ENCODE measurements around the gene RNU7-1. TPM values are rescaled to one million over a fixed set of nuclear protein-coding genes. Genes with fewer than 3 reads are reported as not detected.

The RNU7-1 gene
- total RNA-seq, 1 donor from 2014 or later, result not detected

DNA sequence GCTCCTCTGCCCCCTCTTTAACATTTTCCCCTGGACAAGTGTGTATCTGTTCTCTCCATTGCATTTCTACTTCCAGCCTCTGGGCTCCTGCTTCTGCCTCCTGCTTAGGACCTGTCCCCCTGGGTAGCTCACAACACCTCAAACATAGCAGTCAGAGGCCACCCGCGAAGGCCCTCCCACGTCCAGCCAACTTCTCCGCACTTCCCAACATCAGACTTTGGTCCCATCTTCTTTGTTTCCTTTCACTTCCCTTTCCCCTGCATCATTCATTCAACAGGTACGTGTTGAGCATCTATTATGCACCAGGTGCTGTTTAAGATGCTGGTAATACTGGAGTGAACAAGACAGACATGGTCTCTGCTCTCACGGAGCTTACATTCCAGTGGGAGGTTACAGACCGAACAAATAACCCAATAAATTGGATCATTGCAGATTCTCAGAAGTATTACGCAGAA is 3.3 kb downstream of the RNU7-1 start:
- Mint-ChIP-seq H3K36me3 (ENCODE audit: low read depth) (peaks cover 14% of the 10 kb centered on the region), H3K27me3 (ENCODE audit: insufficient read depth) (no peaks in the 10 kb centered on the region), H3K4me3 (peak overlapping the region; percentile 96), H3K9me3 (no peaks in the 10 kb centered on the region), H3K27ac (peak overlapping the region; percentile 95), H3K4me1 (ENCODE audit: low read depth) (peaks cover 86% of the 10 kb centered on the region)
- intact Hi-C loops (cut with micrococcal nuclease), result loop anchor here (1.0 to 10.0 kb wide), 2 partner anchors 9 to 412 kb away; partner anchors contain the start of gene GAPDH
- no peak for DNase-seq (ENCODE audit: low spot score)

DNA sequence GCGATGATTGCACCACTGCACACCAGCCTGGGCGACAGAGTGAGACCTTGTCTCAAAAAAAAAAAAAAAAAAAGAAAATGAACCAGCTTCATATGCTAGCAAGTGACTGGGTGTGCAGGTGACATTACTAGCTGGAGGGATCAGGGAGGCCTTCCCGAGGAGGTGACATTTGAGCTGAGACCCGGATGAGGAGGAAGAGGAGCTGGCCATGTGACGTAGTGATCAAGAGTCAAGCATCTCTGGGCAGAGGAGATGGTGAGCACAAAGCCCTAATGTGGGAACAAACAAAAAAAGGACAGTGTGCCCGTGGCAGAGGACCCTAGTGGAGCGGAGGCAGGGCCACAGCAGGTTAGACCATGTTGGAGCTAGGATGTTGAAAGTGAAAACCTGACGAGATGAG is 4.0 kb downstream of the RNU7-1 start:
- Mint-ChIP-seq H3K4me3 (peak overlapping the region; percentile 41), H3K4me1 (ENCODE audit: low read depth) (peaks cover 82% of the 10 kb centered on the region), H3K9me3 (no peaks in the 10 kb centered on the region), H3K27ac (peak overlapping the region; percentile 40), H3K36me3 (ENCODE audit: low read depth) (peaks cover 17% of the 10 kb centered on the region), H3K27me3 (ENCODE audit: insufficient read depth) (no peaks in the 10 kb centered on the region)
- no peak for DNase-seq (ENCODE audit: low spot score)
- intact Hi-C loops (cut with micrococcal nuclease), result loop anchor here (10.0 kb wide), 1 partner anchor 413 kb away; the partner anchor contains the start of gene GAPDH

DNA sequence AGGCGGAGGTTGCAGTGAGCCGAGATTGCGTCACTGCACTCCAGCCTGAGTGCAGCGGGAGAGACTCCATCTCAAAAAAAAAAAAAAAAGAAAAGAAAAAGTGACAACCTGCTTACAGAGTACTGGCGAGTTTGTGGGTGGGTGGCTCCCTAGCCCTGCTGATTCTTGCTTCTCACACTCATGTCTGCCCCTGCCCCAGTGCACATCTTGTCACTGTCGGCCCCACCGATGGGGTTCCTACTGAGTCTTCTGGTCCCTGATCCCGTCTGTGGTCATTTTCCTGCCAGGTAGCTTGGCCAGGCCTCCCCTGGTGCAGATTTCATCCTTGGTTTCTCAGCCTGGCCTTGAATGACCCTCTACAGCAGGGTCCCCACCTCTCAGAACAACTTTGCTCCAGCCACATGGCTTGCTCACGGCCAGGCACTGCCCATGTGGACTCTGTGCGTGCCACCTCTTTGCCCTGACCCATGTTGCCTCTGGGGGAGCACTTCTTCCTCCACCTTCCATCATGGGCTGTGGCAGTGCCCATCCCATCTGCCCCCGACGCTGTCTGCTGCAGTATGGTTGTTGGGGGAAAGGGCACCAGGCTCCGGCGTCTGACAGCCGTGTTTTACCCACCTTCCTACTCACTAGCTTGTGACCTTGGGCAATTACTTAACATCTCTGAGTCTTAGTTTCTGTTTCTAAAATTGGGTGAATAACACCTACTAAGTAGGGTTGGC is 5.4 kb downstream of the RNU7-1 start:
- Mint-ChIP-seq H3K36me3 (ENCODE audit: low read depth) (peaks cover 31% of the 10 kb centered on the region), H3K4me1 (ENCODE audit: low read depth) (peaks cover 82% of the 10 kb centered on the region), H3K4me3 (peak overlapping the region; percentile 64), H3K27me3 (ENCODE audit: insufficient read depth) (no peaks in the 10 kb centered on the region), H3K27ac (peak overlapping the region; percentile 88), H3K9me3 (no peaks in the 10 kb centered on the region)
- intact Hi-C loops (cut with micrococcal nuclease), result loop anchor here (10.0 kb wide), 1 partner anchor 414 kb away; the partner anchor contains the start of gene GAPDH
- DNase-seq (ENCODE audit: low spot score), result no peak

DNA sequence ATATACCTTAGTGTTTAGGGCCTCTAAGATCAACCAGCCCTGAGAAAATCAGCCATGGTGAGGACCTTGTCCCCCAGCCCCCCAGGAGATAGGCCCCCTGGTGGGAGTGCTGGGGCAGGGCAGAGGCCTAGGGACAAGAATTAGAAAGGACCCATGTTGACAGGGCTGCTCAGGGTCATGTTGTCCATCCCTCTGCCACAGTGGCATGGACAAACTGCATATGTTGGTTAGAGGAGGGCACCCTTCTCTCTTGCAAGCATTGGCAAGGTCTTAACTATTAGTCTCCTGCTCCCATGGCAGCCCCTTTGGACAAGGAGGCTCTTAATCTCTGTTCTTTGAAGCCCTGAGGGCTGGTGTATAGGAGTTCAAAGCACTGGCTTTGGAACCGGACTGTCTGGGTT is 6.8 kb downstream of the RNU7-1 start:
- H3K4me1 Mint-ChIP-seq (ENCODE audit: low read depth), result peaks cover 80% of the 10 kb centered on the region
- H3K27me3 Mint-ChIP-seq (ENCODE audit: insufficient read depth), result no peaks in the 10 kb centered on the region
- intact Hi-C loops (cut with micrococcal nuclease), result loop anchor here (5.0 kb wide), 3 partner anchors 163 to 987 kb away; partner anchors contain the start of genes CD4, CHD4 and SLC2A3
- H3K4me3 Mint-ChIP-seq, result peak overlapping the region; percentile 98
- no peak for DNase-seq (ENCODE audit: low spot score)
- H3K9me3 Mint-ChIP-seq, result no peaks in the 10 kb centered on the region
- H3K36me3 Mint-ChIP-seq (ENCODE audit: low read depth), result peaks cover 37% of the 10 kb centered on the region
- peak overlapping the region; percentile 92 for H3K27ac Mint-ChIP-seq

DNA sequence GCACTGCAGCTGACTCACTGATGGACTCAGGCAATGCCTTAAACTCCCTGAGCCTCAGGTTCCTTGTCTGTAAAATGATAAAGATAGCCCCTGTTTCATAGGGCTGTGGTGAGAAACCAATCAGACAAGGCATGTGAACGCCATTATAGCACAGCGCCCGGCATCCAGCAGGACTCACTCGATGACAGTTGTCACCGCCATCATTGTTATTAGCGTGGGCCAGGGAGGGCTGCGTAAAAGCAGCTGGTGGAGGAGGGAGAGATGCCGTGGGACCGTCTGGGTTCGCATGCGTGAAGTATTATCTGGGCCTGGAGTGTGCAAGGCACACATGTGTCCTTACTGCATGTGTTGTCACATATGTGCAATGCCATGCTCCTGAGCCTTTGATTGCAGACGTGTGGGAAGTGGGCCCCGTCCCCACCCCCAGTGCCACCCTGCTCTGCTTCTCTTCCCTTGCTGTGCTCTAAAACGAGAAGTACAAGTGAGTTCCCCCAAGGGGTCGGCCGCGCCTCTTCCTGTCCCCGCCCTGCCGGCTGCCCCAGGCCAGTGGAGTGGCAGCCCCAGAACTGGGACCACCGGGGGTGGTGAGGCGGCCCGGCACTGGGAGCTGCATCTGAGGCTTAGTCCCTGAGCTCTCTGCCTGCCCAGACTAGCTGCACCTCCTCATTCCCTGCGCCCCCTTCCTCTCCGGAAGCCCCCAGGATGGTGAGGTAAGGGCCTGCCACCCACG is 7.4 kb downstream of the RNU7-1 start, which contains the start of gene PTPN6:
Gene PTPN6 (plus strand): TSS at position 546 of the 730 bp plus-strand sequence. CDS start 157 bp downstream, at position 703.
- no peaks in the 10 kb centered on the region for H3K27me3 Mint-ChIP-seq (ENCODE audit: insufficient read depth)
- no peaks in the 10 kb centered on the region for H3K9me3 Mint-ChIP-seq
- H3K4me1 Mint-ChIP-seq (ENCODE audit: low read depth), result peaks cover 80% of the 10 kb centered on the region
- H3K36me3 Mint-ChIP-seq (ENCODE audit: low read depth), result peaks cover 42% of the 10 kb centered on the region
- intact Hi-C loops (cut with micrococcal nuclease), result loop anchor here (5.0 kb wide), 3 partner anchors 164 to 986 kb away; partner anchors contain the start of genes CD4, CHD4 and SLC2A3
- peak; percentile 46 for DNase-seq (ENCODE audit: low spot score)
- peak within 1 kb of the TSS; percentile 97 for H3K27ac Mint-ChIP-seq
- peak within 1 kb of the TSS; percentile 98 for H3K4me3 Mint-ChIP-seq

DNA sequence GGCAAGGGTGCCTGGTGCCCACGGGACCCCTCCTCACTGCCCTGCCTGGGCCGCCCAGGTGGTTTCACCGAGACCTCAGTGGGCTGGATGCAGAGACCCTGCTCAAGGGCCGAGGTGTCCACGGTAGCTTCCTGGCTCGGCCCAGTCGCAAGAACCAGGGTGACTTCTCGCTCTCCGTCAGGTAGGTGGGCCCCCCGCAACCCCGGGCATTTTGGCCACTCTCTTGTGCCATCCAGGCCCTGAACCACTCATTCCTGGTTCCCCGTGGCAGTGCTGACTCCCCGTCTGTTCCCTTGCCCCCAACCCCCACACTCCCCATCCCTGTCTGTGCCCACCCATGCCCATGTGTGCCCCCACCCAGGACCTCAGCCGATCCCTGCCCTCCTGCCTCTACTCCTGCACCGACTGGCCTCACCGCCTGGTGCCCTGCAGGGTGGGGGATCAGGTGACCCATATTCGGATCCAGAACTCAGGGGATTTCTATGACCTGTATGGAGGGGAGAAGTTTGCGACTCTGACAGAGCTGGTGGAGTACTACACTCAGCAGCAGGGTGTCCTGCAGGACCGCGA is 8.0 kb downstream of the RNU7-1 start:
- H3K4me3 Mint-ChIP-seq, result peak overlapping the region; percentile 98
- DNase-seq (ENCODE audit: low spot score), result no peak
- H3K36me3 Mint-ChIP-seq (ENCODE audit: low read depth), result peaks cover 49% of the 10 kb centered on the region
- peaks cover 82% of the 10 kb centered on the region for H3K4me1 Mint-ChIP-seq (ENCODE audit: low read depth)
- peak overlapping the region; percentile 97 for H3K27ac Mint-ChIP-seq
- H3K27me3 Mint-ChIP-seq (ENCODE audit: insufficient read depth), result no peaks in the 10 kb centered on the region
- intact Hi-C loops (cut with micrococcal nuclease), result loop anchor here (2.0 to 5.0 kb wide), 4 partner anchors 157 to 986 kb away; partner anchors contain the start of genes C1RL, CD4, CHD4 and SLC2A3
- no peaks in the 10 kb centered on the region for H3K9me3 Mint-ChIP-seq

DNA sequence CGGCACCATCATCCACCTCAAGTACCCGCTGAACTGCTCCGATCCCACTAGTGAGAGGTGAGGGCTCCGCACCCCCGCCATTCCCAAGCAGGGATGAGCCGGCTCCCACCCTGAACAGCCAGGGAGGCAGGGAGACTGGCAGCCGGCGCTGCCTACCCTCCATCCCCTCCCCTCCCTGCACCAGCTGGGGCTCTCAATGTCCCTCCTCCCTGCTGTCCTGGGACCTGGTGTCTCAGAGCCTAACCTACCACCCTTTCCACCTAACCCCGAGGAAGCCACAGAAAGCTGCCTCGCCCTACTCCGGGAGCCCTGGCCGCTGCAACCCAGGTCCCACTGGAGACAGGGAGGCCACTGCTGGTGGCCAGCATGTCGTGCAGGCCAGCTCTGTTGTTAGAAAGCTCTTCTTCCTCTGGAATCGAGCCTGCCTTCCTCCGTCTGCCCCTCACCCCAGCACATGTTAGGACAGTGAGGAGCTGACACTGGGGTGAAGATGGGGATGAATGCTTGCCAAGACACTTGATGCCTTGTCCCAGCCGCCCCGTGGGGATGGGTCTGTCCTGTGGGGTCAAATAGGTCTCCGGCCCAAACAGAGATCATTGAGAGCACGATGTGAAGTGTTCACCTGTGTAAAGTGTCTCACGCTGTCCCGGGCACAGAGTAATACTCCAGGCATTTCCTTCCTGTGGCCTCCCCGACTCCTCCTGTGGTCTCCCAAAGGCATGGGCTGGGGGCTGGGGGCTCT is 8.7 kb downstream of the RNU7-1 start:
- intact Hi-C loops (cut with micrococcal nuclease), result loop anchor here (2.0 to 5.0 kb wide), 4 partner anchors 157 to 985 kb away; partner anchors contain the start of genes C1RL, CD4, CHD4 and SLC2A3
- Mint-ChIP-seq H3K27me3 (ENCODE audit: insufficient read depth) (no peaks in the 10 kb centered on the region), H3K9me3 (no peaks in the 10 kb centered on the region), H3K4me1 (ENCODE audit: low read depth) (peaks cover 82% of the 10 kb centered on the region), H3K36me3 (ENCODE audit: low read depth) (peaks cover 52% of the 10 kb centered on the region), H3K4me3 (peak overlapping the region; percentile 98), H3K27ac (peak overlapping the region; percentile 97)
- no peak for DNase-seq (ENCODE audit: low spot score)

DNA sequence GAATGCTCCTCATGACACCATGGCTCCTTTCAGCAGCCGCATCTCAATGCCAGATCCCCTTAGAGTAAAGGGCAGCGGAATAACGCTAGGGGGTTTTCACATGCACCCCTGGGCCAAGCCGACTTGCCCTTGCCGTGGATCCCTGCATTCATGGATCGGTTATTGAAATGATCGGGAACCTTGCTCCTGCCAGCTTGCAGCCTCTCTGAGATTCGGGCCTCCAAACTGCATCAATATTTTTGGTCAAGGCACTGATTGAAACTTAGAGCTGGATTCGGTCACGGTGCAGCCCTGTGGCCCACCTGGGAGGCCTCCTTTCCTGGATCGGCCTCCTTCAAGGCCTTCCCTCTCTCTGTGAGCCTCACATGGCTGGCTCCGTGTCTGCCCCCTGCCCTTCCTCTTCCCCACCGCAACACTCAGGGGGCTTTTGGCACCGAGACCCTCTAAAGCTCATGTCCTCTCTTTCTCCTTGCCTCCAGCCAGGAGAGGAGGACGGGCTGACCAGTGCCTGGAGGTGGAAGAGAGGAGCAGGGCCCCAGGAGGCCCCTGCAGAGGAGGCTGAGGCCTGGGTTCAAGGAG is 9.3 kb downstream of the RNU7-1 start:
- peaks cover 49% of the 10 kb centered on the region for H3K36me3 Mint-ChIP-seq (ENCODE audit: low read depth)
- intact Hi-C loops (cut with micrococcal nuclease), result loop anchor here (1.0 to 5.0 kb wide), 6 partner anchors 8 to 984 kb away; partner anchors contain the start of genes C12orf57, C1RL, CD4 and CHD4
- no peak for DNase-seq (ENCODE audit: low spot score)
- peaks cover 80% of the 10 kb centered on the region for H3K4me1 Mint-ChIP-seq (ENCODE audit: low read depth)
- H3K27ac Mint-ChIP-seq, result peak overlapping the region; percentile 97
- no peaks in the 10 kb centered on the region for H3K9me3 Mint-ChIP-seq
- no peaks in the 10 kb centered on the region for H3K27me3 Mint-ChIP-seq (ENCODE audit: insufficient read depth)
- H3K4me3 Mint-ChIP-seq, result peak overlapping the region; percentile 98

DNA sequence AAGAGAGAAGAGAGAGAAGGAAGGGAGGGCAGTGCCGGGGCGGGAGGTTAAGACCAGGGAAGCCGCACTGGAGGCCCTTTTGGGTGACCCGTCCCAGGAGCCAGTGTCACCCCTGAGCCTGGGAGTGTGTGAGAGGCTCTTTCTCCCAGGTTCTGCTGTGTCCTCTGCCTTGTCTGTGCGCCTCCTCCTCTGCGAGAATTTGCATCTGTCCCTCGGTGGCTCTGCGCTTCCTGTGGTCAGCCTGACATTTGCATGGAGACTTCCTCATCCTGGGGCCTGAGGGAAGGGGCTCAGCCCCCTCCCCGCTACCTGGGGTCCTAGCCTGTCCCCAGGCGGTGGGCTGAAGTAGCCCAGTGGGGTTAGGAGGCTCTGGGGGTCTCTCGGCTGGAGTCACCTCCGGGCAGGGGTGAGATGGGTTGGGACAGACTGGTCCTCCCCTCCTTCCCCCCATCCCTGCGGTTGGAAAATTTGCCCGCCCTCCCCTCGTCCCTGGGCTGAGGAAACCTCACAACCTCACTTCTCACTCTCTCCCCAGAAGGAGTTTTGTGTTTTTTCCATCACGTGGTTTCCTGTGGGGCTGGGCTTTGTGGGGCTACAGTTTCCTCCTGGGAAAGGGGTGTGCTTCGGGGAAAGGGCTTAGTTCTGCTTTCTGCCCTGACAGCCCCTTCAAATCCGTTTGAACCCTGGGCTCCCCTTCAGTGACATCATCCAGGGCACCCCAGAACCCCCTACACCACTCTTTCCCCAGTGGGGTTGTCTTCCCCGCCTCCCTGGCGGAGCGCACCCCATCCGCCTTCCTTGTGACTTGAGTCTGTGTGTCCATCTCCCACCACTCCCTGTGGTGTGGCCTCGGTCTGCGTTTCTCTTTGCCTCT is 10.1 kb downstream of the RNU7-1 start:
- intact Hi-C loops (cut with micrococcal nuclease), result loop anchor here (1.0 to 5.0 kb wide), 6 partner anchors 8 to 984 kb away; partner anchors contain the start of genes C12orf57, C1RL, CD4 and CHD4

DNA sequence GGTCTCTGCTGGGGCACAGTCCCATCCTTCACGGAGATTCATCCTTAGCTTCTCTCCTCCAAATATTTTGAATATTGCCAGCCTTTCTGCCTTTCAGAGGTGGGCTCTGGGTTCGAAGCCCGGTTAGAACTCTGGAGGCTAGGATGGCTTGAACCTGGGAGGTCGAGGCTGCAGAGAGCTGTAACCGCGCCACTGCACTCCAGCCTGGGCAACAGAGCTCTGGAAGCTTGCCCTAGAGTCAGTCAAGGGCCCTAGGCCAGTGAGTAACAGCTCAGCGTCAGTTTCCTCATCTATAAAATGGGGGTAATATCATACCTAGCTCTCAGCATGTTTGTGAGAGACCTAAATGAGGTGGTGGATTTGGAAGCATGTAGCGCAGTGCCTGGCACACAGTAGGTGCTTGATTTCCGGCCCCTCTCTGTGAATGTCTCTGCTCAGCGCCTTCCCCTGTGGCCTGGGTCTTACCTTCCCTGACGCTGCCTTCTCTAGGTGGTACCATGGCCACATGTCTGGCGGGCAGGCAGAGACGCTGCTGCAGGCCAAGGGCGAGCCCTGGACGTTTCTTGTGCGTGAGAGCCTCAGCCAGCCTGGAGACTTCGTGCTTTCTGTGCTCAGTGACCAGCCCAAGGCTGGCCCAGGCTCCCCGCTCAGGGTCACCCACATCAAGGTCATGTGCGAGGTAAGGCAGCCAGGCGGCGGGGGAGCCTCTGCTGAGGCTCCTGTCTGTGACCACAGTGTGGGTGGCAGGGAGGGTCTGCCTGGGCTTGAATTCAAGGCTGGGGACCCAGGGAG is 10.9 kb downstream of the RNU7-1 start:
- DNase-seq (ENCODE audit: low spot score), result no peak
- Mint-ChIP-seq H3K27ac (peak overlapping the region; percentile 97), H3K4me3 (peak overlapping the region; percentile 98), H3K4me1 (ENCODE audit: low read depth) (peaks cover 81% of the 10 kb centered on the region), H3K9me3 (no peaks in the 10 kb centered on the region), H3K27me3 (ENCODE audit: insufficient read depth) (no peaks in the 10 kb centered on the region), H3K36me3 (ENCODE audit: low read depth) (peaks cover 63% of the 10 kb centered on the region)
- intact Hi-C loops (cut with micrococcal nuclease), result loop anchor here (5.0 kb wide), 4 partner anchors 167 to 983 kb away; partner anchors contain the start of genes CD4, CHD4, LAG3 and SLC2A3

More for the DNA sequence above, 10.1 kb downstream of the RNU7-1 start:
- H3K4me3 Mint-ChIP-seq, result peak overlapping the region; percentile 98
- peak overlapping the region; percentile 97 for H3K27ac Mint-ChIP-seq
- peak; percentile 79 for DNase-seq (ENCODE audit: low spot score)
- H3K9me3 Mint-ChIP-seq, result no peaks in the 10 kb centered on the region
- H3K4me1 Mint-ChIP-seq (ENCODE audit: low read depth), result peaks cover 80% of the 10 kb centered on the region
- H3K36me3 Mint-ChIP-seq (ENCODE audit: low read depth), result peaks cover 55% of the 10 kb centered on the region
- no peaks in the 10 kb centered on the region for H3K27me3 Mint-ChIP-seq (ENCODE audit: insufficient read depth)

Measured in activated T-helper 1 cell treated with anti-CD3 and anti-CD28 coated beads, Interleukin-12 subunit alpha, Interleukin-12 subunit beta, Interleukin-2, Interleukin-4 antibody, amounts not matched to agents 30 ng/mL and 10 ng/mL and 1 ng/mL, durations not matched to agents 14 hours and 24 hours and 36 hours (primary cell).